Iris pigment epithelial cell (primary cell): ENCODE results near the gene AMOTL1.

Experiments
- DNase-seq: peaks from one replicate; pipeline ENCODE4 v3.0.0-alpha.2; 2011; ENCODE audit warnings: low read depth

The AMOTL1 gene

GRCh38 chr11:94767701-94768601 lies at the start of gene AMOTL1:
Gene AMOTL1, plus strand, starts transcription at chr11:94768356. Its CDS starts 156 bp downstream, at chr11:94768512.
- DNase-seq = peak; percentile 86

- DNase-seq = no peak
Observed at GRCh38 chr11:94719876-94720275, 48.3 kb upstream of the AMOTL1 start.

- peak; percentile 49 for DNase-seq
Observed at GRCh38 chr11:94721565-94722292, 46.4 kb upstream of the AMOTL1 start.

- no peak for DNase-seq
Observed at GRCh38 chr11:94722735-94723134, 45.4 kb upstream of the AMOTL1 start.

- no peak for DNase-seq
Observed at GRCh38 chr11:94725097-94725496, 43.1 kb upstream of the AMOTL1 start.

- no peak for DNase-seq
Observed at GRCh38 chr11:94727819-94728218, 40.3 kb upstream of the AMOTL1 start.

- peak; percentile 72 for DNase-seq
Observed at GRCh38 chr11:94728541-94728940, 39.6 kb upstream of the AMOTL1 start.

- DNase-seq = no peak
Observed at GRCh38 chr11:94728966-94729751, 39.0 kb upstream of the AMOTL1 start.

- DNase-seq = no peak
Observed at GRCh38 chr11:94730153-94730552, 38.0 kb upstream of the AMOTL1 start.

GRCh38 chr11:94731880-94732601 lies 36.1 kb upstream of the AMOTL1 start:
- DNase-seq = peak; percentile 96

GRCh38 chr11:94732617-94733281 lies 35.4 kb upstream of the AMOTL1 start:
- DNase-seq = peak; percentile 84

- DNase-seq = no peak
Observed at GRCh38 chr11:94734563-94735275, 33.4 kb upstream of the AMOTL1 start.

GRCh38 chr11:94735907-94736306 lies 32.2 kb upstream of the AMOTL1 start:
- DNase-seq = no peak

- peak; percentile 69 for DNase-seq
Observed at GRCh38 chr11:94737171-94737611, 31.0 kb upstream of the AMOTL1 start.

GRCh38 chr11:94738746-94739145 lies 29.4 kb upstream of the AMOTL1 start:
- DNase-seq = no peak

GRCh38 chr11:94739331-94739730 lies 28.8 kb upstream of the AMOTL1 start:
- DNase-seq = no peak

- DNase-seq = no peak
Observed at GRCh38 chr11:94740083-94741021, 27.8 kb upstream of the AMOTL1 start.

GRCh38 chr11:94741022-94741679 lies 27.0 kb upstream of the AMOTL1 start:
- DNase-seq = peak; percentile 73

GRCh38 chr11:94742665-94743064 lies 25.5 kb upstream of the AMOTL1 start:
- no peak for DNase-seq
